Thymus (tissue), 11 donors: ENCODE results near the gene ASIC3. TPM values are rescaled to one million over a fixed set of nuclear protein-coding genes. Genes with fewer than 3 reads are reported as not detected.
"Not testable (repeated sequence)": the region's sequence is repeated elsewhere in the genome, so short reads cannot be mapped to it uniquely, and the experiment has no call there.

Experiments
- DNase-seq, 9 donors: peaks; one replicate each; pipeline ENCODE4 v3.0.0-alpha.2; 2013; ENCODE audit warnings: low spot score in 9 of 9, low read depth in 6 of 9, missing footprints in 1 of 9
- H3K27ac ChIP-seq, 2 donors: one replicate each; pipeline ENCODE4 v1.5.1; 2013; ENCODE audit warnings: control low read depth in 1 of 2, low read depth in 1 of 2, low read length in 1 of 2, mild to moderate bottlenecking in 1 of 2, moderate library complexity in 1 of 2
- H3K27me3 ChIP-seq, 2 donors: one replicate each; pipeline ENCODE4 v1.5.1; 2013; ENCODE audit warnings: low read length in 1 of 2; ENCODE audit not compliant: control insufficient read depth in 2 of 2, insufficient read depth in 1 of 2
- H3K36me3 ChIP-seq, 2 donors: one replicate each; pipeline ENCODE4 v1.5.1; 2013; ENCODE audit warnings: low read length in 1 of 2, mild to moderate bottlenecking in 1 of 2, moderate library complexity in 1 of 2; ENCODE audit not compliant: control insufficient read depth in 2 of 2, insufficient read depth in 2 of 2
- H3K4me1 ChIP-seq, 2 donors: one replicate each; pipeline ENCODE4 v1.5.1; 2013; ENCODE audit warnings: low read length in 2 of 2; ENCODE audit not compliant: control insufficient read depth in 2 of 2, insufficient read depth in 2 of 2
- H3K4me3 ChIP-seq, 2 donors: one replicate each; pipeline ENCODE4 v1.5.1; 2013; ENCODE audit warnings: low read length in 2 of 2, control low read depth in 1 of 2, mild to moderate bottlenecking in 1 of 2
- H3K9me3 ChIP-seq, 2 donors: one replicate each; pipeline ENCODE4 v1.5.1; 2013; ENCODE audit warnings: low read length in 1 of 2, mild to moderate bottlenecking in 1 of 2; ENCODE audit not compliant: control insufficient read depth in 2 of 2, insufficient read depth in 1 of 2
- WGBS: extraction: QIAGEN DNeasy Blood & Tissue Kit; methylation state at CpG from one replicate; pipeline ENCODE4 v1.1.7; 2013; 5-methylcytosine and 5-hydroxymethylcytosine counted together
- polyA plus RNA-seq: library from polyadenylated mRNA; stranded (reverse); fragments of 200-250 nt; gene quantifications from one replicate; pipeline ENCODE4 v1.2.3, GENCODE V29; 2013
- total RNA-seq: library from RNA; stranded (reverse); fragments of 120-200 nt; gene quantifications from one replicate; pipeline ENCODE4 v1.2.4, GENCODE V29; 2013
- donor health status: healthy.

Gene ASIC3
- total and polyA plus RNA-seq, 2 donors = 0.14 to 10.6 TPM

DNA sequence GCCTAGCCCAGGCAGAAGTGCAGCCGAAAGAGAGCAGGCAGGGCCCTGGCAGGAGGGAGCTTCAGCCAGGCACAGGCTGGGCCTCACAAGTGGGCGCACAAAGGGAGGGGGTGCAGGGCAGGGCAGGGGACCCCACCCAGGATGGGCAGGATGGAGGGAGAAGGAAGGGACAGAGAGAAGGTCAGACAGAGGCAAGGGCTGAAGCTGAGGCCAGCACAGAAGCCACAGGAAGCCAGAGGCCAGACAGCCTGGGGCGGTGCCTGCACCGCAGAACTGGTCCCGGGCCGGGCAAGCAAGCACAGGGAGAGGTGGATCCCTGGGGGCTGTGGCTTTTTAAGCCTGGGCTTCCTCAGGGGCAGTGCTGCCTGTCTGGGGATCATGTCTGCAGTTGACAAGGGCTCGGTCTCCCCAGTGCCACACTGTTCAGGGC is 40.8 kb upstream of the ASIC3 start:
- H3K27ac ChIP-seq = no peak overlapping the region
- peaks cover 3 to 39% of the 10 kb centered on the region in 2 donors for H3K4me1 ChIP-seq
- no peak overlapping the region for H3K4me3 ChIP-seq
- peaks cover 0 to 4% of the 10 kb centered on the region in 2 donors for H3K9me3 ChIP-seq
- no peaks in the 10 kb centered on the region for H3K36me3 ChIP-seq
- 96% methylated on average over 7 of the region's 7 CpGs for WGBS
- DNase-seq = no peak
- H3K27me3 ChIP-seq = peaks cover 6 to 57% of the 10 kb centered on the region in 2 donors

- Histone ChIP-seq H3K27ac (peak overlapping the region; percentile 6 to 43), H3K4me1 (peaks cover 3 to 42% of the 10 kb centered on the region in 2 donors), H3K27me3 (peaks cover 9 to 64% of the 10 kb centered on the region in 2 donors), H3K36me3 (no peaks in the 10 kb centered on the region), H3K4me3 (peak overlapping the region; percentile 32 to 43), H3K9me3 (peaks cover 0 to 8% of the 10 kb centered on the region in 2 donors)
- WGBS = 32% methylated on average over 11 of the region's 11 CpGs
- DNase-seq = peak in 1 of 9 donors; percentile 71
These were observed 40.2 kb upstream of the ASIC3 start for GRCh38 chr7:151008143-151008510.

GRCh38 chr7:151008511-151009323 is 39.6 kb upstream of the ASIC3 start:
- peak in 3 of 9 donors; percentile 38 to 67 (median 65) for DNase-seq
- no peaks in the 10 kb centered on the region for H3K36me3 ChIP-seq
- H3K27me3 ChIP-seq = peaks cover 12 to 69% of the 10 kb centered on the region in 2 donors
- H3K4me3 ChIP-seq = peak overlapping the region; percentile 32 to 43
- peaks cover 0 to 11% of the 10 kb centered on the region in 2 donors for H3K9me3 ChIP-seq
- 61% methylated on average over 40 of the region's 40 CpGs for WGBS
- H3K4me1 ChIP-seq = peaks cover 5 to 48% of the 10 kb centered on the region in 2 donors
- peak overlapping the region in 1 of 2 donors; percentile 43 for H3K27ac ChIP-seq

GRCh38 chr7:151009327-151010036 is 38.8 kb upstream of the ASIC3 start:
- DNase-seq = no peak
- Histone ChIP-seq H3K4me1 (peaks cover 5 to 56% of the 10 kb centered on the region in 2 donors), H3K27me3 (peaks cover 12 to 76% of the 10 kb centered on the region in 2 donors), H3K27ac (no peak overlapping the region), H3K36me3 (no peaks in the 10 kb centered on the region), H3K9me3 (peaks cover 0 to 16% of the 10 kb centered on the region in 2 donors), H3K4me3 (no peak overlapping the region)
- 85% methylated on average over 22 of the region's 22 CpGs for WGBS

GRCh38 chr7:151010037-151010306 is 38.4 kb upstream of the ASIC3 start:
- Histone ChIP-seq H3K4me1 (peaks cover 5 to 60% of the 10 kb centered on the region in 2 donors), H3K27ac (no peak overlapping the region), H3K9me3 (peaks cover 0 to 16% of the 10 kb centered on the region in 2 donors), H3K27me3 (peaks cover 12 to 77% of the 10 kb centered on the region in 2 donors), H3K36me3 (no peaks in the 10 kb centered on the region), H3K4me3 (no peak overlapping the region)
- WGBS = 65% methylated on average over 7 of the region's 7 CpGs
- DNase-seq = no peak

- H3K4me1 ChIP-seq = peaks cover 5 to 64% of the 10 kb centered on the region in 2 donors
- no peak overlapping the region for H3K4me3 ChIP-seq
- no peak for DNase-seq
- H3K9me3 ChIP-seq = peaks cover 0 to 16% of the 10 kb centered on the region in 2 donors
- 40% methylated on average over 18 of the region's 18 CpGs for WGBS
- H3K27ac ChIP-seq = no peak overlapping the region
- H3K27me3 ChIP-seq = peaks cover 12 to 77% of the 10 kb centered on the region in 2 donors
- no peaks in the 10 kb centered on the region for H3K36me3 ChIP-seq
These were observed 37.8 kb upstream of the ASIC3 start for GRCh38 chr7:151010307-151011096.

DNA sequence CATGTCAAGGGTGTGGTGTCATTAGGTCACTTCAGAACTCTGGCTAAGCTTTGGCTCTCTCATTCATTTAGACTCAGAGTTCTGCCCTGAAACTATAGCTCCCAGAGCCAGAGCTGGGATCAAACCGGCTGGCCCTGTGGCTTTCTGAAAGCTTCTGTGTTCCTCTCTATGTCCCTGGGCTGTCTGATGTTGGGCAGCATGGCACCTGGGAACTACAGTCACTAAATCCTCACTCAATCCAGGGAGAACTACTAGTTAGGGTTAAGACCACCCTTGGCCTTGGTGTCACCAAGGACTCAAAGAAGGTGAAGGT is 37.3 kb upstream of the ASIC3 start:
- no peak overlapping the region for H3K4me3 ChIP-seq
- no peaks in the 10 kb centered on the region for H3K36me3 ChIP-seq
- peaks cover 0 to 16% of the 10 kb centered on the region in 2 donors for H3K9me3 ChIP-seq
- peaks cover 12 to 81% of the 10 kb centered on the region in 2 donors for H3K27me3 ChIP-seq
- 82% methylated on average over 1 of the region's 1 CpG for WGBS
- peaks cover 5 to 64% of the 10 kb centered on the region in 2 donors for H3K4me1 ChIP-seq
- no peak for DNase-seq
- H3K27ac ChIP-seq = no peak overlapping the region

DNA sequence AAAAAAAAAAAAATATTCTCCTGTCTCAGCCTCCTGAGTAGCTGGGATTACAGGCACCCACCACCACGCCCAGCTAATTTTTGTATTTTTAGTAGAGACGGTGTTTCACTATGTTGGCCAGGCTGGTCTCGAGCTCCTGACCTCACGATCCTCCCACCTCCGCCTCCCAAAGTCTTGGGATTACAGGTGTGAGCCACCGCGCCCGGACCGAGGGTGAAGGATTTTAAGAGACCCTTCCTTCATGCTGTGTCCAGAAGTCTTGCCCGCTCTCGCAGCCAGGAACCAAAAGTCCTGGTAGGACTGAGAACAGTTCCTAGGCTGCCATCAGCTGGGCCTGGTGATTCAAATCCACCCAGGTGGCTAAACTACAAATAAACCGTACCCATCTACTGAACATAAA is 36.7 kb upstream of the ASIC3 start:
- peaks cover 5 to 65% of the 10 kb centered on the region in 2 donors for H3K4me1 ChIP-seq
- not testable (repeated sequence) for H3K27ac ChIP-seq, DNase-seq, H3K36me3 ChIP-seq, H3K4me3 ChIP-seq
- 87% methylated on average over 12 of the region's 12 CpGs for WGBS
- H3K27me3 ChIP-seq = peaks cover 12 to 81% of the 10 kb centered on the region in 2 donors
- H3K9me3 ChIP-seq = peaks cover 0 to 16% of the 10 kb centered on the region in 2 donors
